Daoy (cell line): Measurements from ENCODE around the gene TYW1B. TPM values are rescaled to one million over a fixed set of nuclear protein-coding genes. Genes with fewer than 3 reads are reported as not detected.
"Not testable (repeated sequence)": the region's sequence is repeated elsewhere in the genome, so short reads cannot be mapped to it uniquely, and the experiment has no call there.

Experiments
- DNase-seq: peaks from one replicate; pipeline ENCODE4 v3.0.0-alpha.2; 2015; ENCODE audit warnings: low read depth
- total RNA-seq: library from RNA; depleted of rRNA; stranded (reverse); fragments of >200 nt; shearing (Covaris generic); gene quantifications from 2 replicates; pipeline ENCODE4 v1.2.3, GENCODE V29; 2014

TYW1B gene
- total RNA-seq, 1 experiment from 2014 or later: 4.5 TPM

GRCh38 chr7:72753229-72753628, 74.8 kb downstream of the TYW1B start:
- DNase-seq: not testable (repeated sequence)

GRCh38 chr7:72751978-72752377, 76.0 kb downstream of the TYW1B start:
- DNase-seq: no peak

- no peak for DNase-seq
Measured at GRCh38 chr7:72751378-72751777, 76.6 kb downstream of the TYW1B start.

- DNase-seq: not testable (repeated sequence)
Measured at GRCh38 chr7:72748649-72749048, 79.4 kb downstream of the TYW1B start.

- not testable (repeated sequence) for DNase-seq
Measured at GRCh38 chr7:72744244-72744926, 83.6 kb downstream of the TYW1B start.

- DNase-seq: not testable (repeated sequence)
Measured at GRCh38 chr7:72743801-72744200, 84.2 kb downstream of the TYW1B start.

GRCh38 chr7:72739716-72740115, 88.3 kb downstream of the TYW1B start:
- DNase-seq: not testable (repeated sequence)

- DNase-seq: not testable (repeated sequence)
Measured at GRCh38 chr7:72735855-72736254, 92.1 kb downstream of the TYW1B start.

DNA sequence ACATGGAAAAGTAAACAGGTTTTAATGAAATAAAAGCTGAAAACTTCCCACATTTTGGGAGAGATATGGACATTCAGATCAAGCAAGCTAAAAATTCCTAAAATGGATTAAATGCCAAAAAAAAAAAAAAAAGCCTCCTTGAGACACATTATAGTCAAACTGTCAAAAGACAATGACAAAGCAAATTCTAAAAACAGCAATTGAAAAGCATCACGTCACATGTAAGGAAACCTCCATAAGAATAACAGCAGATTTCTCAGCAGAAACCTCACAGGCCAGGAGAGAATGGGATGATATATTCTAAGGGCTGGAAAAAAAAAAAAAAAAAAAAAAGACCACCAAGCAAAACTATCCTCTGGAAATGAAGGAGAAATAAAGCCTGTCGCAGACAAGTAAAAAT, 97.2 kb downstream of the TYW1B start:
- not testable (repeated sequence) for DNase-seq

DNA sequence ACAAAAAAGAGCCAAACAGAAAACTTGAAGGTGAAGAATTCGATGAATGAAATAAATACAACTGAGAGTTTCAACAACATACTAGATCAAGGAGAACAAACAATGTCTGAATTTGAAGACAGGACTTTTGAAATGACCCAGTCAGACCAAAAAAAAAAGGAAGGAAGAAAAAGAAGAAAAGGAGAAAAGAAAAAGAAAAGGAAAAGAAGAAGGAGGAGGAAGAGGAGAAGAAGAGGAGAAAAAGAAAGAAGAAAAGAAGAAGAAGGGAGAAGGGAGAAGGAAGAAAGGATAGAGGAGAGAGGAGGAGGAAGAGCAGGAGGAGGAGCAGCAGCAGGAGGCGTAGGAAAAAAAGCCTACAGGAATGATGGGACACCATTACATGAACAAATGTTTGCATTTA, 97.6 kb downstream of the TYW1B start:
- not testable (repeated sequence) for DNase-seq

DNA sequence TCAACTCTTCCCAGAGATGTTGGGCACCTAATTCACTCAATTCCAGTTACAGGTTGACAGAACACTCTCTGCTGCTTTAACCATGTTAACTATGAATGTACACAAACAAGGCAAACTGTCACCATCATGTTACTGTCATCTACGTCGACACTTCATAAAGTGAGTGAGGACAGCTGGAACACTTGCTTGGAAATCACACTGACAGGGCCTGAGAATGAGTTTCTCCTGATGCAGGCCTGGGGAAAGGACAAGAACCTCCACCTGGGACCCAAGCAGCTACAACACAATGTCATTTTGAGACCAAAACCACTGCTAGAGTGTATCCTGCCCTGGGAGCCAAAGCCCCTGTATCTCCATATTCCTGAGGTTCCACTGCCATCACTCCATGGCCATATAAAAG, 98.9 kb downstream of the TYW1B start:
- DNase-seq: not testable (repeated sequence)

GRCh38 chr7:72722694-72723093, 105.3 kb downstream of the TYW1B start:
- DNase-seq: not testable (repeated sequence)

DNA sequence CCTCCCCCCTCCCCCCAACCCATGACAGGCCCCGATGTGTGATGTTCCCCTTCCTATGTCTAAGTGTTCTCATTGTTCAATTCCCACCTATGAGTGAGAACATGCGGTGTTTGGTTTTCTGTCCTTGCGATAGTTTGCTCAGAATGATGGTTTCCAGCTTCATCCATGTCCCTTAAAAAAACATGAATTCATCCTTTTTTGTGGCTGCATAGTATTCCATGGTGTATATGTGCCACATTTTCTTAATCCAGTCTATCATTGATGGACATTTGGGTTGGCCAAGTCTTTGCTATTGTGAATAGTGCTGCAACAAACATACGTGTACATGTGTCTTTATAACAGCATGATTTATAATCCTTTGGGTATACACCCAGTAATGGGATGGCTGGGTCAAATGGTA, 107.1 kb downstream of the TYW1B start:
- not testable (repeated sequence) for DNase-seq

DNA sequence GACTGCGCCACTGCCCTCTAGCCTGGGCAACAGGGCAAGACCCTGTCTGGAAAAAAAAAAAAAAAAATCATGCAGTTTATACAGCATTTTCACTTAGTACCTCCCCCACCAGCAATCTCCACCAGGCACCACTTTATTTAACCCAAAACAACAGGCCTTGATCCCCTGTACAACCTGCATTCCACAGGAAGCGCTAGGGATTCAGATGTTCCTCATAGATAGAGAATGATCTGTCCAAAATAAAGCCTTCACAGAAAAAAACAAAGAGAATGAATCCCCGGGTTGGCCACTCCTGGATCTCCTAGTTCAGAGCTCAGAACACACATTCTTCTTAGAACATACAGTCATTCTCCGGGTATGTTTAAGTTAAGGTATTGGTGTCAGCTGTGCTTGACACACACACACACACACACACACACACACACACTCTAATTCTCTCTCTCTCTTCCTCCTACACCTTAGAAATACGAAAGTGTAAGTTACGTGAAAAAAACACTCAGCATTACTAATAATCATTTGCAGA, 110.7 kb downstream of the TYW1B start:
- DNase-seq: not testable (repeated sequence)

GRCh38 chr7:72711927-72712326, 116.1 kb downstream of the TYW1B start:
- DNase-seq: not testable (repeated sequence)

DNA sequence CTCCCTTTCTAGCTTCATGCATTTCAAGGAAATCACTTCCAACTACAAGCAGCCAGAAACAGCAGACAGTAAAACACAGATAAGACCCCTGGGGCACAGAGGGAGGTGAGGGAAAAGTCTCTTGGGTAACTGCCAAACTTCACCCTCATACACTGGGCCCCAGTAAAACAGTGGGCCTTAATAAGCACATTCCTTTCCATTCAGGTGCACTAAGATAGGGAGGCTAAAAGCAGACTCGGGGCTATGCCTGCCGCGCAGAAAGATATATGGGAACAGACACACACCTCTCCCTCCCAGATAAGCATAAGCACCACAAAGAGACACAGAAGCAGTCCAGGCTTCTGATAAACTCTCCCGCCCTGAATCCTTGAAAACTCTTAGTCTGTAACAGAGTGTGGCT, 117.0 kb downstream of the TYW1B start:
- no peak for DNase-seq

DNA sequence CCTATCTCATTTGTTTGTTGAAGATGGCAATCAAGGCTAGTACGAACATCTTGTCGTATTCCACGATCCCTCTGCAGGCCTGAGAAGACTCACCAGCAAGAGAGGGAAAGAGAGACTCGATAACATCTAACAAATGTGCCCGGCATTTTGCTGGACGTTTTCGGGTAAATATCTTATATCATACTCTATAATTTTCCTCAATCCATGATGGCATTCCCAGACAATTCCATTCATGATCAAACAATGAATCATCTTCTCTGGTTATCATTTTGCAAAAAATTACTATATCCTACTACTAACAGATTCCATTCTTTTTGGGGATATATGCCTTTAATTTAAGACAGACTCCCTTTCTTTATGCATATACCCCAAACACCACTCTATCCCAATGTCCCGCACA, 118.1 kb downstream of the TYW1B start:
- no peak for DNase-seq

GRCh38 chr7:72708371-72709050, 119.5 kb downstream of the TYW1B start:
- DNase-seq: not testable (repeated sequence)

- no peak for DNase-seq
Measured at GRCh38 chr7:72706521-72706920, 121.5 kb downstream of the TYW1B start.

GRCh38 chr7:72705693-72706092, 122.3 kb downstream of the TYW1B start:
- DNase-seq: not testable (repeated sequence)

- no peak for DNase-seq
Measured at GRCh38 chr7:72704894-72705293, 123.1 kb downstream of the TYW1B start.

- DNase-seq: not testable (repeated sequence)
Measured at GRCh38 chr7:72700548-72700947, 127.5 kb downstream of the TYW1B start.

DNA sequence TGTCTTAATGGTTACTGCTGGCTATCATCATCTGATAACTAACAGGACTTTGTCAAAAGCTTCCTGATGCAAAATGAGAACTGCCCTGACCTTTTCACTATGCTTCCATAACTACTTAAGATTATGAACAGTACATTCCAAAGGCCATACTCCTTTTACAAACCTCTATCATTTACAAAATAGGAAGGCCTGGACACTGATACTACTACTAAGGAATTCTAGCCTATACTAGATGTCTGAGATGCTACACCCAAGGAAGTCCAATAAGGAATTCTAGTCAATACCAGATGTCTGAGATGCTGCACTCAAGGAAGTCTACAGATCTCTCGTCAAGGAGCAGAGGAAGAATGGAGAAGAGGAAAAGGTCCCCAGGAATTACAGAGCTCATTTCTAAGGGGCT, 130.9 kb downstream of the TYW1B start:
- DNase-seq: not testable (repeated sequence)
